HepG2 (cell line): ENCODE results near the gene TALDO1. TPM values are rescaled to one million over a fixed set of nuclear protein-coding genes. Genes with fewer than 3 reads are reported as not detected.

Source experiments
- CREM ChIP-seq, 2 experiments: sonication (generic) in 1 of 2; formaldehyde crosslinking in 1 of 2; IDR thresholded peaks; 2 replicates each; pipeline versions ENCODE4 v1.4.0 to v1.6.1; 2016 to 2020; ENCODE audit warnings: antibody characterized with exemption in 1 of 2, mild to moderate bottlenecking in 1 of 2, missing genetic modification reagents in 1 of 2
- GABPB1 ChIP-seq: IDR thresholded peaks from 2 replicates; pipeline ENCODE4 v1.6.1; 2016; ENCODE audit warnings: mild to moderate bottlenecking, missing genetic modification reagents, moderate library complexity, missing compliant biosample characterization
- GATAD2A ChIP-seq: IDR thresholded peaks from 2 replicates; pipeline ENCODE4 v1.6.1; 2016
- HDAC6 ChIP-seq: fragments of 200-600 bp; sonication (generic); IDR thresholded peaks from 2 replicates; pipeline ENCODE4 v1.7.0; 2017; ENCODE audit warnings: mild to moderate bottlenecking, antibody characterized with exemption, low read length, low read depth
- IRX3 ChIP-seq: sonication (generic); formaldehyde crosslinking; IDR thresholded peaks from 2 replicates; pipeline ENCODE4 v1.8.1; 2023; ENCODE audit warnings: mild to moderate bottlenecking, low read depth, missing genetic modification reagents, borderline replicate concordance
- MZF1 ChIP-seq: sonication (generic); formaldehyde crosslinking; IDR thresholded peaks from 2 replicates; pipeline ENCODE4 v1.8.1; 2023; ENCODE audit warnings: mild to moderate bottlenecking, missing genetic modification reagents, borderline replicate concordance
- NCOA5 ChIP-seq: sonication (generic); formaldehyde crosslinking; IDR thresholded peaks from 2 replicates; pipeline ENCODE4 v1.4.0; 2020; ENCODE audit warnings: missing genetic modification reagents
- NONO ChIP-seq, 2 experiments: fragments of 450-650 bp in 1 of 2; sonication (generic) in 1 of 2; formaldehyde crosslinking in 1 of 2; IDR thresholded peaks in 1 of 2; conservative IDR thresholded peaks in 1 of 2; 2 replicates each; pipeline versions ENCODE4 v1.6.1 to v1.8.0; 2017 to 2022; ENCODE audit warnings: mild to moderate bottlenecking in 1 of 2, missing genetic modification reagents in 1 of 2, moderate library complexity in 1 of 2
- ONECUT2 ChIP-seq: sonication (generic); formaldehyde crosslinking; IDR thresholded peaks from 2 replicates; pipeline ENCODE4 v1.4.0; 2020; ENCODE audit warnings: missing genetic modification reagents
- YEATS4 ChIP-seq: sonication (generic); formaldehyde crosslinking; IDR thresholded peaks from 2 replicates; pipeline ENCODE4 v1.4.0; 2020; ENCODE audit warnings: missing genetic modification reagents, borderline replicate concordance
- ZEB1 ChIP-seq: IDR thresholded peaks from 2 replicates; pipeline ENCODE4 v1.6.1; 2012; ENCODE audit warnings: mild to moderate bottlenecking, low read depth, inconsistent platforms; ENCODE audit not compliant: insufficient replicate concordance
- ZMYM4 ChIP-seq: sonication (generic); formaldehyde crosslinking; IDR thresholded peaks from 2 replicates; pipeline ENCODE4 v1.8.1; 2023; ENCODE audit warnings: mild to moderate bottlenecking, missing genetic modification reagents
- ZNF143 ChIP-seq: sonication (generic); formaldehyde crosslinking; IDR thresholded peaks from 2 replicates; pipeline ENCODE4 v1.4.0; 2020; ENCODE audit warnings: missing genetic modification reagents
- ZNF224 ChIP-seq: sonication (generic); formaldehyde crosslinking; IDR thresholded peaks from 2 replicates; pipeline ENCODE4 v1.5.0; 2020; ENCODE audit warnings: mild to moderate bottlenecking, missing genetic modification reagents
- ZNF335 ChIP-seq: sonication (generic); formaldehyde crosslinking; IDR thresholded peaks from 2 replicates; pipeline ENCODE4 v1.4.0; 2020; ENCODE audit warnings: missing genetic modification reagents
- ZNF557 ChIP-seq: sonication (generic); formaldehyde crosslinking; IDR thresholded peaks from 2 replicates; pipeline ENCODE4 v1.4.0; 2020; ENCODE audit warnings: missing genetic modification reagents
- ZNF567 ChIP-seq: sonication (generic); formaldehyde crosslinking; IDR thresholded peaks from 2 replicates; pipeline ENCODE4 v1.8.1; 2023; ENCODE audit warnings: mild to moderate bottlenecking, missing genetic modification reagents, borderline replicate concordance
- ZNF674 ChIP-seq: sonication (generic); formaldehyde crosslinking; IDR thresholded peaks from 2 replicates; pipeline ENCODE4 v1.5.0; 2020; ENCODE audit warnings: low read depth, mild to moderate bottlenecking, missing genetic modification reagents
- ZNF780A ChIP-seq: sonication (generic); formaldehyde crosslinking; IDR thresholded peaks from 2 replicates; pipeline ENCODE4 v1.8.0; 2022; ENCODE audit warnings: mild to moderate bottlenecking, missing genetic modification reagents, moderate library complexity
- ZNF782 ChIP-seq: sonication (generic); formaldehyde crosslinking; IDR thresholded peaks from 2 replicates; pipeline ENCODE4 v1.4.0; 2020; ENCODE audit warnings: missing genetic modification reagents, mild to moderate bottlenecking, borderline replicate concordance
- ZNF788 ChIP-seq: sonication (generic); formaldehyde crosslinking; IDR thresholded peaks from 2 replicates; pipeline ENCODE4 v1.5.0; 2020; ENCODE audit warnings: mild to moderate bottlenecking, missing genetic modification reagents, borderline replicate concordance
- ZSCAN31 ChIP-seq: sonication (generic); formaldehyde crosslinking; IDR thresholded peaks from 2 replicates; pipeline ENCODE4 v1.5.0; 2020; ENCODE audit warnings: low read depth, mild to moderate bottlenecking, missing genetic modification reagents
- polyA plus RNA-seq, 8 experiments: library from polyadenylated mRNA; depleted of rRNA in 3 of 8; stranded (reverse) in 7 of 8; unstranded in 1 of 8; fragments of >200 nt; fragmentation: Illumina TruSeq in 4 of 8; extraction: Trizol in 4 of 8; gene quantifications; 2 replicates each; pipeline versions ENCODE4 v1.2.1 to v1.2.3, GENCODE V29; 2011 to 2016; ENCODE audit warnings: low read depth in 4 of 8, missing spikeins in 1 of 8, mixed read lengths in 1 of 8; ENCODE audit not compliant: insufficient read depth in 1 of 8
- total RNA-seq, 5 experiments: library from RNA; depleted of rRNA; stranded (reverse); fragments of >200 nt; fragmentation: Illumina TruSeq; extraction: Trizol; gene quantifications; 2 replicates each; pipeline ENCODE4 v1.2.3, GENCODE V29; 2016; ENCODE audit warnings: low read depth in 1 of 5
- TF ChIP-seq, protein P1 (sequence below): sonication (generic); formaldehyde crosslinking; IDR thresholded peaks from 2 replicates; pipeline ENCODE4 v1.5.1; 2020; ENCODE audit warnings: missing genetic modification reagents, mild to moderate bottlenecking, borderline replicate concordance
- TF ChIP-seq, protein P2 (sequence below): sonication (generic); formaldehyde crosslinking; IDR thresholded peaks from 2 replicates; pipeline ENCODE4 v1.8.0; 2022; ENCODE audit warnings: missing genetic modification reagents, low read depth, mild to moderate bottlenecking, borderline replicate concordance
- TF ChIP-seq, protein P3 (sequence below): sonication (generic); formaldehyde crosslinking; IDR thresholded peaks from 2 replicates; pipeline ENCODE4 v1.5.0; 2020; ENCODE audit warnings: missing genetic modification reagents
- TF ChIP-seq, protein P4 (sequence below): sonication (generic); formaldehyde crosslinking; IDR thresholded peaks from 2 replicates; pipeline ENCODE4 v1.8.1; 2023; ENCODE audit warnings: mild to moderate bottlenecking, inconsistent platforms, moderate library complexity, missing genetic modification reagents, borderline replicate concordance

Gene TALDO1
- total and polyA plus RNA-seq, 2 of the 13 experiments (the other 11 are each of a cell fraction or from before 2014, with no cell fraction given), result 107 to 240 TPM

DNA sequence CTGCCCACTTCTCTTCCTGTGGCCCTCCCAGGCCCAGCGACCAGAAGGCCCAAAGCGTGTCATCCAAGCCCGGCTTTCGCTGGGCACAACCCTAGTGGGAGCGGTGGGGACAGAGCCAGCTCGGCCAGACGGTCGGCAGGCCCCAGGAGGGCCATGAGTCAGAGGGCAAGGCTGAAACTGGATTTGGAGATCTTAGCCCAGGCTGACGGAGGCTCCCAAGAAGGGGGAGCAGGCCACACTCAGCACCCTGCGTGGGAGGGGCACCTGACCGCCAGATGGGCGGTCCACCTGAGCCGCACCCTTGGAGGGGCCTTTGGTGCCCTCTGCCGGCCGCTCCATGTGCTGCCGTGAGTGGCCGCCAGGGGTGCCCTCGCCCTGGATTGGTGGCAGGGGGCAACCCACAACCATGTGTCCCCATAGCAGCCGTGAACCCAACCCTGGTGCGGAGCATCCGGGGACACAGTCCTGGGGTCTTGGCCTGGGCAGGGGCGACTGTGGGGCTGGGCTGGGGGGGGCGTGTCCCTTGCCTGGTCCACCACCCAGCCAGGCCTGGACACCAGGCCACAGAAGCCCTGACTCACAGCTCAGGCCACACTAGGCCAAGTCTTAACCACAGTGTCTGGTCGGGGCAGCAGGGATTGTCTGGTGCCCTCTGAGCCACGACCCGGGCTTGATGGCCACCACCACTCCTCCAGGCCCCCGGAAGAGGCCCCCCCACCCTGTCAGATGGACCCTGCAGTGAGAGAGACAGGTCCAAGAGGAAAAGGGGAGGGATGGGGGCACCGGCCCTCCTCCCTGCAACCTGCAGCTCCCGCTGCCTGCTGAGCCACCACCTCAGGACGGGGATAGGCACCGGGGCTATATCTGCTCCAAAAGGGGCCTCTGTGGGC is 19.2 kb upstream of the TALDO1 start (continued):
- no peak for TF ChIP-seq ZNF567
- no peak for TF ChIP-seq ZNF674 (CRISPR knock-in tag)
- TF ChIP-seq ZSCAN31 (CRISPR knock-in tag), result no peak
- TF ChIP-seq HDAC6, result no peak
- TF ChIP-seq, protein P1, sequence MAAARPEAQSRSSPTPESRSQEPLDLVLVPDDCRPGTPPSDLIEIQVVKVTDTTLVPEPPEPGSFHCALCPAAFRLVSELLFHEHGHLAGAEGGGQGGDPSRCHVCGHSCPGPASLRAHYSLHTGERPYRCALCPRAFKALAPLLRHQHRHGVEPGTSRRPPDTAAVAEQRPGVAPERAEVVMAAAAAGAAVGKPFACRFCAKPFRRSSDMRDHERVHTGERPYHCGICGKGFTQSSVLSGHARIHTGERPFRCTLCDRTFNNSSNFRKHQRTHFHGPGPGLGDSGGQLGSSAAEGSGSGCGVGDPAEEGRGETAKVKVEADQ, result no peak
- no peak for TF ChIP-seq ZMYM4
- TF ChIP-seq GABPB1 (CRISPR knock-in tag), result peak; percentile 77
- TF ChIP-seq ZNF335 (CRISPR knock-in tag), result peak; percentile 22; the same call in 1 of the 2 replicates
- TF ChIP-seq MZF1 (CRISPR knock-in tag), result no peak
- no peak for TF ChIP-seq ZNF780A
- TF ChIP-seq ZNF143, result no peak; the same call in 1 of the 2 replicates
- TF ChIP-seq ONECUT2, result no peak
- TF ChIP-seq NCOA5 (CRISPR knock-in tag), result 0 out of 2 replicates have a peak, but pooled peaks have one; percentile 52
- no peak for TF ChIP-seq ZNF224 (CRISPR knock-in tag)
- TF ChIP-seq, protein P2, sequence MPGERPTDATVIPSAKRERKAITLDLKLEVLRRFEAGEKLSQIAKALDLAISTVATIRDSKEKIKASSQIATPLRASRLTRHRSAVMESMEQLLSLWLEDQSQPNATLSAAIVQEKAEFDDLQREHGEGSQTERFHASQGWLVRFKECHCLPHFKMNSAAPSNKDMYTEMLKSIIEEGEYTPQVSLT (CRISPR knock-in tag), result no peak
- TF ChIP-seq ZNF788 (CRISPR knock-in tag), result peak; percentile 65; the same call in 1 of the 2 replicates
- TF ChIP-seq, protein P3, sequence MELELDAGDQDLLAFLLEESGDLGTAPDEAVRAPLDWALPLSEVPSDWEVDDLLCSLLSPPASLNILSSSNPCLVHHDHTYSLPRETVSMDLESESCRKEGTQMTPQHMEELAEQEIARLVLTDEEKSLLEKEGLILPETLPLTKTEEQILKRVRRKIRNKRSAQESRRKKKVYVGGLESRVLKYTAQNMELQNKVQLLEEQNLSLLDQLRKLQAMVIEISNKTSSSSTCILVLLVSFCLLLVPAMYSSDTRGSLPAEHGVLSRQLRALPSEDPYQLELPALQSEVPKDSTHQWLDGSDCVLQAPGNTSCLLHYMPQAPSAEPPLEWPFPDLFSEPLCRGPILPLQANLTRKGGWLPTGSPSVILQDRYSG (CRISPR knock-in tag), result no peak
- TF ChIP-seq ZNF557, result no peak
- TF ChIP-seq YEATS4, result peak; percentile 66; the same call in 1 of the 2 replicates
- no peak for TF ChIP-seq ZNF782 (CRISPR knock-in tag)
- TF ChIP-seq CREM (IDR thresholded peaks at IDR 0.05), result 0 out of 2 replicates have a peak, but pooled peaks have one; percentile 6
- TF ChIP-seq CREM (CRISPR knock-in tag; IDR thresholded peaks at IDR 0.05), result no peak
- TF ChIP-seq IRX3 (CRISPR knock-in tag), result no peak; the same call in 1 of the 2 replicates
- TF ChIP-seq NONO (IDR thresholded peaks at IDR 0.05), result no peak
- peak; percentile 81 for TF ChIP-seq NONO (CRISPR knock-in tag; conservative IDR thresholded peaks at IDR 0.05)
- no peak for TF ChIP-seq GATAD2A (CRISPR knock-in tag)
- no peak for TF ChIP-seq ZEB1
- TF ChIP-seq, protein P4, sequence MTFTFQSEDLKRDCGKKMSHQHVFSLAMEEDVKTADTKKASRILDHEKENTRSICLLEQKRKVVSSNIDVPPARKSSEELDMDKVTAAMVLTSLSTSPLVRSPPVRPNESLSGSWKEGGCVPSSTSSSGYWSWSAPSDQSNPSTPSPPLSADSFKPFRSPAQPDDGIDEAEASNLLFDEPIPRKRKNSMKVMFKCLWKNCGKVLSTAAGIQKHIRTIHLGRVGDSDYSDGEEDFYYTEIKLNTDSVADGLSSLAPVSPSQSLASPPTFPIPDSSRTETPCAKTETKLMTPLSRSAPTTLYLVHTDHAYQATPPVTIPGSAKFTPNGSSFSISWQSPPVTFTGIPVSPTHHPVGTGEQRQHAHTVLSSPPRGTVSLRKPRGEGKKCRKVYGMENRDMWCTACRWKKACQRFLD (CRISPR knock-in tag), result no peak
